Smooth muscle cell (in vitro differentiated cells): ENCODE results near the gene CHRNA1. TPM values are rescaled to one million over a fixed set of nuclear protein-coding genes. Genes with fewer than 3 reads are reported as not detected.

Source experiments
- DNase-seq: peaks from one replicate; lab custom pipeline; 2025; ENCODE audit not compliant: unreplicated experiment; lab: John Stamatoyannopoulos, UW
- H2AFZ ChIP-seq: fragments of 200-600 bp; sonication (generic); 2 replicates; pipeline ENCODE4 v1.6.0; 2016; ENCODE audit warnings: antibody characterized with exemption, low read depth, mild to moderate bottlenecking
- H3F3A ChIP-seq: fragments of 200-600 bp; sonication (generic); 2 replicates; pipeline ENCODE4 v1.6.0; 2017; ENCODE audit warnings: antibody characterized with exemption, low read depth
- H3K27ac ChIP-seq: fragments of 200-600 bp; sonication (generic); 2 replicates; pipeline ENCODE4 v1.5.1; 2016; ENCODE audit warnings: low read depth, mild to moderate bottlenecking
- H3K27me3 ChIP-seq: fragments of 200-600 bp; sonication (generic); 2 replicates; pipeline ENCODE4 v1.6.1; 2016; ENCODE audit warnings: low read depth, mild to moderate bottlenecking
- H3K36me3 ChIP-seq: fragments of 200-600 bp; sonication (generic); 2 replicates; pipeline ENCODE4 v1.5.1; 2016; ENCODE audit warnings: low read depth
- H3K4me1 ChIP-seq: fragments of 200-600 bp; sonication (generic); 2 replicates; pipeline ENCODE4 v1.5.1; 2016; ENCODE audit warnings: low read depth
- H3K4me2 ChIP-seq: fragments of 200-600 bp; sonication (generic); 2 replicates; pipeline ENCODE4 v1.6.0; 2016; ENCODE audit warnings: mild to moderate bottlenecking
- H3K4me3 ChIP-seq: fragments of 200-600 bp; sonication (generic); 2 replicates; pipeline ENCODE4 v1.5.1; 2016; ENCODE audit warnings: mild to moderate bottlenecking
- H3K79me2 ChIP-seq: fragments of 200-600 bp; sonication (generic); 2 replicates; pipeline ENCODE4 v1.6.0; 2016; ENCODE audit warnings: low read depth, mild to moderate bottlenecking
- H3K9ac ChIP-seq: fragments of 200-600 bp; sonication (generic); 2 replicates; pipeline ENCODE4 v1.6.0; 2016; ENCODE audit warnings: low read depth
- H3K9me3 ChIP-seq: fragments of 200-600 bp; sonication (generic); replicated peaks from 2 replicates; pipeline ENCODE4 v1.5.1; 2016; ENCODE audit warnings: low read depth
- H4K20me1 ChIP-seq: fragments of 200-600 bp; sonication (generic); 2 replicates; pipeline ENCODE4 v1.6.0; 2016; ENCODE audit warnings: low read depth
- CTCF ChIP-seq: fragments of 200-600 bp; sonication (generic); IDR thresholded peaks from 2 replicates; pipeline ENCODE4 v1.5.1; 2017; ENCODE audit warnings: borderline replicate concordance, mild to moderate bottlenecking, antibody characterized with exemption; ENCODE audit not compliant: insufficient read depth, poor library complexity, severe bottlenecking
- WGBS: methylation state at CpG from one replicate; pipeline ENCODE4 v1.1.7; 2016; ENCODE audit warnings: low lambda C conversion rate; 5-methylcytosine and 5-hydroxymethylcytosine counted together
- polyA plus RNA-seq: library from polyadenylated mRNA; unstranded; fragments of >200 nt; fragmentation: Nextera tagmentation; extraction: Ambion mirVana; gene quantifications from 2 replicates; pipeline ENCODE4 v1.2.1, GENCODE V29; 2016
- total RNA-seq: library from RNA; depleted of rRNA; stranded (reverse); fragments of >200 nt; gene quantifications from 2 replicates; pipeline ENCODE4 v1.2.3, GENCODE V29; 2014

CHRNA1 gene
- total and polyA plus RNA-seq, 2 experiments from 2014 or later, result 1.2 to 1.3 TPM

DNA sequence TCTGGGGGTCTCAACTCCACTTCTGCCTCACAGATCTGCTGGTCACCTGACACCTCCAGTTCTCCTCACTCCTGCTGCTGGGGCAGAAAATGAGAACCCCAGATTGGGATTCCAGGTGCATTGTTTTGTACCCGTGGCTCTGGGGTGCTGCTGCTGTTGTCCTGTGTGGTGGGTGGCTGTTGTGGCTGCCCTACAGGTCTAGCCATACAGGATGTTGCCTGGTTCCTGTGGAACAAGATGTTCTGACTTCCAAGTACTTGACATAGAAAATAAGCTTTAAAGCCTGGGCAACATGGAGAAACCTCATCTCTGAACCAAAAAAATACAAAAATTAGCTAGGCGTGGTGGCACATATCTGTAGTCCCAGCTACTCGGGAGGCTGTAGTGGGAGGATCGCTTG, 38.1 kb downstream of the CHRNA1 start:
- Histone ChIP-seq H3K4me2 (no peak overlapping the region), H3K9me3 (no peaks in the 10 kb centered on the region), H3K4me3 (no peak overlapping the region), H3K36me3 (no peaks in the 10 kb centered on the region), H3K27ac (no peak overlapping the region), H3F3A (no peaks in the 10 kb centered on the region), H3K79me2 (no peaks in the 10 kb centered on the region), H3K4me1 (no peaks in the 10 kb centered on the region), H2AFZ (no peak overlapping the region), H4K20me1 (no peaks in the 10 kb centered on the region), H3K27me3 (peaks cover 30% of the 10 kb centered on the region), H3K9ac (no peak overlapping the region)
- DNase-seq, result no peak
- WGBS, result 82% methylated on average over 4 of the region's 4 CpGs
- no peak for TF ChIP-seq CTCF

DNA sequence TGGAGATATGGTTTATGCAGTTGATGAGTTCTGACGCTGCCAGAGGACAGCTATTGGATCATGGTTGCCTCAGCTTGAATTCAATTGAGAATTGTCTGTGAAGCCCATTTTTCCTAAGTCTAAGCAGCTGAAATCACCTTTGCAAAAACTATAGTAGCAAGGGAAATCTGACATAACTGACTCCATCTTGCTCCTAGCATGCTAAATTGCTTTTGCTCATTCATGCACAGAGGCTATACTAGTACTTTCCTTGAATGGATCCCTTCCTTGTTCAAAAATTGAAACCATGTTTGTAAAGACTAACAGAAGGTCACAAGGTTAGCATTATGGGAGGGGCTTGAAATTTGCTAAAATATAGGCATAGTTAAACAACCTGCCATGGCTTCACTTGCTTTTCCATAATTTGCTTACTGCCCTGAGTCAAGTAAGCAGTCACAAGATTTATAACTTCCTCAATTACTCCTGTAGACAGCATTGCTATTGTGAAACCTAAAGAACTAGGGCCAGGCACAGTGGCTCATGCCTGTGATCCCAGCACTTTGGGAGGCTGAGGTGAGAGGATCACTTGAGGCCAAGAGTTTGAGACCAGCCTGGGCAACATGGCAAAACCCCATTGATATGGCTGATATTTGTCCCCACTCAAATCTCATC, 41.2 kb downstream of the CHRNA1 start:
- H4K20me1 ChIP-seq, result no peaks in the 10 kb centered on the region
- H3K27me3 ChIP-seq, result peaks cover 4% of the 10 kb centered on the region
- H3K27ac ChIP-seq, result no peak overlapping the region
- H3K4me1 ChIP-seq, result no peaks in the 10 kb centered on the region
- H3K9ac ChIP-seq, result no peak overlapping the region
- H3K9me3 ChIP-seq, result no peaks in the 10 kb centered on the region
- no peak for TF ChIP-seq CTCF
- no peak overlapping the region for H3K4me3 ChIP-seq
- no peaks in the 10 kb centered on the region for H3F3A ChIP-seq
- no peak for DNase-seq
- no peak overlapping the region for H2AFZ ChIP-seq
- H3K36me3 ChIP-seq, result no peaks in the 10 kb centered on the region
- H3K79me2 ChIP-seq, result no peaks in the 10 kb centered on the region
- 89% methylated on average over 1 of the region's 1 CpG for WGBS
- no peak overlapping the region for H3K4me2 ChIP-seq

DNA sequence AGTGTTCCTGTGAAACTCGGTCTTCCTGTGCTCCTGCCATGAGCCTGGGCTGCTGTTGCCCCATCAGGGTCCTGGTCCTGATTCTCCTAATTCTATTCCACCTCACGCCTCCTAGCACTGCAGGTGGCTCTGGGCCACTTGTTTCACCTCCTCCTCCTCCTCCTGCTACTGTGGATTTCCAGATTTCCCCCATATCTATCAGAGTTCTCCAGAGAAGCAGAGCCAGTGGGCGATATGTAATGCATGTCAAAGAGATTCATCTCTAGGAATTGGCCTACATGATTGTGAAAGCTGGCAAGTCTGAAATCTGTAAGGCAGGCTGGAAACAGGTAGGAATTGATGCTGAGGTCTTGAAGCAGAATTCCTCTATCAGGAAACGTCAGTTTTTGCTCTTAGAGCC, 45.3 kb downstream of the CHRNA1 start:
- WGBS, result 71% methylated on average over 4 of the region's 4 CpGs
- Histone ChIP-seq H3K27ac (no peak overlapping the region), H3K79me2 (no peaks in the 10 kb centered on the region), H3K36me3 (no peaks in the 10 kb centered on the region), H2AFZ (no peak overlapping the region), H4K20me1 (no peaks in the 10 kb centered on the region), H3K9me3 (no peaks in the 10 kb centered on the region), H3K4me2 (no peak overlapping the region), H3K27me3 (no peaks in the 10 kb centered on the region), H3K9ac (no peak overlapping the region), H3K4me3 (no peak overlapping the region), H3F3A (no peaks in the 10 kb centered on the region), H3K4me1 (peaks cover 3% of the 10 kb centered on the region)
- no peak for TF ChIP-seq CTCF
- no peak for DNase-seq

DNA sequence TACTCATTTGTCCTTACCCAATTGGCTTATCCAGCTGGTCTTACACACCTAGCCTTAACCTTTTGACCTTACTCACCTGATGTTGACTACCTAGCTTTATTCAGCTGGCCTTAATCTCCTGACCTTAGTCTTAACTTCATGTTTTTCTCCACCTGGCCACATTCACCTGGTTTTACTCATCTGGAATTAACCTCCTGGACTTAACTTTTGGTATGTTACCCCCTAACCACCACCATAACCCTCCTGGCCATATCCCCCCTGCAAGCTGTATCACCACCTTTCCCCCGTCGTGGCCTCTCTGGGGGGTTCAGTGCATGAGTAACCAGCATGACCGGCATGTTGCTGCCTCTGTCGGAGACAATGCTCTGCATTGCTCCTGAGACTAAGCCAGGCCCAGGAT, 45.7 kb downstream of the CHRNA1 start:
- no peaks in the 10 kb centered on the region for H4K20me1 ChIP-seq
- no peak overlapping the region for H3K4me2 ChIP-seq
- 21% methylated on average over 4 of the region's 4 CpGs for WGBS
- H3K27ac ChIP-seq, result no peak overlapping the region
- H3K79me2 ChIP-seq, result no peaks in the 10 kb centered on the region
- H3K36me3 ChIP-seq, result no peaks in the 10 kb centered on the region
- H3K27me3 ChIP-seq, result no peaks in the 10 kb centered on the region
- H3K9ac ChIP-seq, result no peak overlapping the region
- peaks cover 3% of the 10 kb centered on the region for H3K4me1 ChIP-seq
- no peak overlapping the region for H3K4me3 ChIP-seq
- no peak for DNase-seq
- H3K9me3 ChIP-seq, result no peaks in the 10 kb centered on the region
- no peak overlapping the region for H2AFZ ChIP-seq
- no peak for TF ChIP-seq CTCF
- H3F3A ChIP-seq, result no peaks in the 10 kb centered on the region
